Measurements from ENCODE around the gene SYMPK.

SYMPK gene

GRCh38 chr19:45822716-45823115 lies 40.2 kb downstream of the SYMPK start:
- H3K4me1 ChIP-seq (ENCODE audit: insufficient read depth, insufficient read length) = peaks cover 21% of the 10 kb centered on the region
- H3K4me3 ChIP-seq (ENCODE audit: insufficient read length, low read depth) = no peak overlapping the region
- H3K27me3 ChIP-seq (ENCODE audit: insufficient read depth, insufficient read length) = no peaks in the 10 kb centered on the region
- DNase-seq (ENCODE audit: low read depth, low spot score) = no peak
- no peak overlapping the region for H3K9ac ChIP-seq (ENCODE audit: insufficient read length, low read depth)
- no peaks in the 10 kb centered on the region for H3K9me3 ChIP-seq (ENCODE audit: insufficient read depth, low read length)
- peaks cover 78% of the 10 kb centered on the region for H3K36me3 ChIP-seq (ENCODE audit: insufficient read depth, insufficient read length, low read length)
- TF ChIP-seq SUZ12 (IDR thresholded peaks at IDR 0.05; ENCODE audit: extremely low read depth, insufficient read depth, insufficient read length) (no peak), ZNF274 (IDR thresholded peaks at IDR 0.05; ENCODE audit: low read depth, low read length) (no peak), YY1 (IDR thresholded peaks at IDR 0.05; ENCODE audit: insufficient read depth, insufficient read length) (no peak)

- Histone ChIP-seq H3K9me3 (ENCODE audit: insufficient read depth, low read length) (no peaks in the 10 kb centered on the region), H3K36me3 (ENCODE audit: insufficient read depth, insufficient read length, low read length) (peaks cover 66% of the 10 kb centered on the region)
- TF ChIP-seq SUZ12 (IDR thresholded peaks at IDR 0.05; ENCODE audit: extremely low read depth, insufficient read depth, insufficient read length) (no peak), YY1 (IDR thresholded peaks at IDR 0.05; ENCODE audit: insufficient read depth, insufficient read length) (no peak), ZNF274 (IDR thresholded peaks at IDR 0.05; ENCODE audit: low read depth, low read length) (no peak)
Measured at GRCh38 chr19:45821570-45821969, 41.4 kb downstream of the SYMPK start.

GRCh38 chr19:45821103-45821521 lies 41.8 kb downstream of the SYMPK start:
- Histone ChIP-seq H3K27me3 (ENCODE audit: insufficient read depth, insufficient read length) (no peaks in the 10 kb centered on the region), H3K4me3 (ENCODE audit: insufficient read length, low read depth) (no peak overlapping the region), H3K4me1 (ENCODE audit: insufficient read depth, insufficient read length) (peaks cover 23% of the 10 kb centered on the region), H3K9ac (ENCODE audit: insufficient read length, low read depth) (no peak overlapping the region), H3K9me3 (ENCODE audit: insufficient read depth, low read length) (no peaks in the 10 kb centered on the region), H3K36me3 (ENCODE audit: insufficient read depth, insufficient read length, low read length) (peaks cover 62% of the 10 kb centered on the region)
- DNase-seq (ENCODE audit: low read depth, low spot score) = no peak
- TF ChIP-seq YY1 (IDR thresholded peaks at IDR 0.05; ENCODE audit: insufficient read depth, insufficient read length) = no peak
- no peak for TF ChIP-seq ZNF274 (IDR thresholded peaks at IDR 0.05; ENCODE audit: low read depth, low read length)
- no peak for TF ChIP-seq SUZ12 (IDR thresholded peaks at IDR 0.05; ENCODE audit: extremely low read depth, insufficient read depth, insufficient read length)

More at GRCh38 chr19:45821570-45821969, 41.4 kb downstream of the SYMPK start:
- DNase-seq (ENCODE audit: low read depth, low spot score) = no peak
- peaks cover 23% of the 10 kb centered on the region for H3K4me1 ChIP-seq (ENCODE audit: insufficient read depth, insufficient read length)
- no peak overlapping the region for H3K9ac ChIP-seq (ENCODE audit: insufficient read length, low read depth)
- no peak overlapping the region for H3K4me3 ChIP-seq (ENCODE audit: insufficient read length, low read depth)
- H3K27me3 ChIP-seq (ENCODE audit: insufficient read depth, insufficient read length) = no peaks in the 10 kb centered on the region

GRCh38 chr19:45820413-45821102 lies 42.4 kb downstream of the SYMPK start:
- no peak for DNase-seq (ENCODE audit: low read depth, low spot score)
- no peak overlapping the region for H3K9ac ChIP-seq (ENCODE audit: insufficient read length, low read depth)
- H3K9me3 ChIP-seq (ENCODE audit: insufficient read depth, low read length) = no peaks in the 10 kb centered on the region
- TF ChIP-seq YY1 (IDR thresholded peaks at IDR 0.05; ENCODE audit: insufficient read depth, insufficient read length) (no peak), ZNF274 (IDR thresholded peaks at IDR 0.05; ENCODE audit: low read depth, low read length) (no peak), SUZ12 (IDR thresholded peaks at IDR 0.05; ENCODE audit: extremely low read depth, insufficient read depth, insufficient read length) (no peak)
- peaks cover 56% of the 10 kb centered on the region for H3K36me3 ChIP-seq (ENCODE audit: insufficient read depth, insufficient read length, low read length)
- peaks cover 23% of the 10 kb centered on the region for H3K4me1 ChIP-seq (ENCODE audit: insufficient read depth, insufficient read length)
- H3K27me3 ChIP-seq (ENCODE audit: insufficient read depth, insufficient read length) = no peaks in the 10 kb centered on the region
- H3K4me3 ChIP-seq (ENCODE audit: insufficient read length, low read depth) = no peak overlapping the region

GRCh38 chr19:45819769-45820168 lies 43.2 kb downstream of the SYMPK start:
- Histone ChIP-seq H3K4me3 (ENCODE audit: insufficient read length, low read depth) (no peak overlapping the region), H3K36me3 (ENCODE audit: insufficient read depth, insufficient read length, low read length) (peaks cover 48% of the 10 kb centered on the region), H3K9me3 (ENCODE audit: insufficient read depth, low read length) (no peaks in the 10 kb centered on the region), H3K9ac (ENCODE audit: insufficient read length, low read depth) (no peak overlapping the region), H3K4me1 (ENCODE audit: insufficient read depth, insufficient read length) (peaks cover 24% of the 10 kb centered on the region), H3K27me3 (ENCODE audit: insufficient read depth, insufficient read length) (no peaks in the 10 kb centered on the region)
- DNase-seq (ENCODE audit: low read depth, low spot score) = no peak
- TF ChIP-seq YY1 (IDR thresholded peaks at IDR 0.05; ENCODE audit: insufficient read depth, insufficient read length) = no peak
- TF ChIP-seq SUZ12 (IDR thresholded peaks at IDR 0.05; ENCODE audit: extremely low read depth, insufficient read depth, insufficient read length) = no peak
- no peak for TF ChIP-seq ZNF274 (IDR thresholded peaks at IDR 0.05; ENCODE audit: low read depth, low read length)

- peak overlapping the region; percentile 64 for H3K9ac ChIP-seq (ENCODE audit: insufficient read length, low read depth)
- no peak for DNase-seq (ENCODE audit: low read depth, low spot score)
- no peak overlapping the region for H3K4me3 ChIP-seq (ENCODE audit: insufficient read length, low read depth)
- H3K36me3 ChIP-seq (ENCODE audit: insufficient read depth, insufficient read length, low read length) = peaks cover 29% of the 10 kb centered on the region
- peaks cover 23% of the 10 kb centered on the region for H3K4me1 ChIP-seq (ENCODE audit: insufficient read depth, insufficient read length)
- H3K27me3 ChIP-seq (ENCODE audit: insufficient read depth, insufficient read length) = no peaks in the 10 kb centered on the region
- H3K9me3 ChIP-seq (ENCODE audit: insufficient read depth, low read length) = no peaks in the 10 kb centered on the region
- TF ChIP-seq YY1 (IDR thresholded peaks at IDR 0.05; ENCODE audit: insufficient read depth, insufficient read length) (no peak), SUZ12 (IDR thresholded peaks at IDR 0.05; ENCODE audit: extremely low read depth, insufficient read depth, insufficient read length) (no peak), ZNF274 (IDR thresholded peaks at IDR 0.05; ENCODE audit: low read depth, low read length) (no peak)
Measured at GRCh38 chr19:45817725-45818301, 45.1 kb downstream of the SYMPK start.

- peak overlapping the region; percentile 61 for H3K4me3 ChIP-seq (ENCODE audit: insufficient read length, low read depth)
- H3K9me3 ChIP-seq (ENCODE audit: insufficient read depth, low read length) = no peaks in the 10 kb centered on the region
- peak; percentile 92 for DNase-seq (ENCODE audit: low read depth, low spot score)
- peaks cover 22% of the 10 kb centered on the region for H3K4me1 ChIP-seq (ENCODE audit: insufficient read depth, insufficient read length)
- peak overlapping the region; percentile 90 for H3K9ac ChIP-seq (ENCODE audit: insufficient read length, low read depth)
- no peaks in the 10 kb centered on the region for H3K27me3 ChIP-seq (ENCODE audit: insufficient read depth, insufficient read length)
- TF ChIP-seq SUZ12 (IDR thresholded peaks at IDR 0.05; ENCODE audit: extremely low read depth, insufficient read depth, insufficient read length) (no peak), ZNF274 (IDR thresholded peaks at IDR 0.05; ENCODE audit: low read depth, low read length) (no peak), YY1 (IDR thresholded peaks at IDR 0.05; ENCODE audit: insufficient read depth, insufficient read length) (no peak)
- H3K36me3 ChIP-seq (ENCODE audit: insufficient read depth, insufficient read length, low read length) = peaks cover 26% of the 10 kb centered on the region
Measured at GRCh38 chr19:45817010-45817724, 45.8 kb downstream of the SYMPK start.

All from NT2/D1 (cell line).